Measurements from ENCODE around the gene PNPLA3.

The PNPLA3 gene

GRCh38 chr22:43923631-43924464 is at the start of gene PNPLA3:
TSS of gene PNPLA3 (plus strand) at chr22:43923805. CDS start at chr22:43923912, 107 bp downstream.
- peak; percentile 49 to 67 for DNase-seq (ENCODE audit: low read depth in 2 of 2, low spot score in 1 of 2)

- DNase-seq (ENCODE audit: low read depth in 2 of 2, low spot score in 1 of 2): no peak
Observed at GRCh38 chr22:43876866-43877509, 46.6 kb upstream of the PNPLA3 start.

GRCh38 chr22:43878079-43878795 is 45.4 kb upstream of the PNPLA3 start:
- DNase-seq (ENCODE audit: low read depth in 2 of 2, low spot score in 1 of 2): no peak

GRCh38 chr22:43878831-43879550 is 44.6 kb upstream of the PNPLA3 start:
- DNase-seq (ENCODE audit: low read depth in 2 of 2, low spot score in 1 of 2): no peak

DNA sequence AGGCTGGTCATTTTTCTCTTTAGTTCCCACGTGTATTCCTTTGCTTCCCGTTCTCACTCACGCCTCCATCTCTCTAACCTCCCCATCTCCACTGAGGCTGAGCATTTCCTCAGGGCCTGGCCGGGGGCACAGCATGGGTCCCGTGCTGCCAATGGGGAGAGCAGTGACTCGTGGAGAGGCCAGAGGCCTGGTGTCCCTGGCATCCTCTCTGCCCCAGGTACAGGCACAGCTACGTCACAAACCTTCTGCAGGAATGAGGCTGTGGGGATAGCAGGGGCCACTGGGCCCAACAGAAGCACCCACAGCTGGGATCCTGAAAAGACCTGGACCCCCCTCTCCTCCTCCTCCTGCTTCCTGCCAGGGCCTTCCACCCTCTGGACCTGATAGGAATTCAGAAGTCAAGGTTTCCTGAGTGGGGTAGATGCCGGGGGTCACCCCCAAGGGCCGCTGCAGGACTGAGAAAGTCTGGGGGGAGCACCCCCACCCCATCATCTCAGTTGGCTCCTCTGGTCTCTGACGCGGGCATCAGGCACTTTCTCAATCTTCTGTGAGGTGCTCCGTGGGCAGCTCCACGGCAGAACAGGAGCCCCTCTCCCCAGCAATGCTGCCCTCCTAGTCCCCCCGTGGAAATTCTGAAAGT is 43.6 kb upstream of the PNPLA3 start:
- no peak for DNase-seq (ENCODE audit: low read depth in 2 of 2, low spot score in 1 of 2)

DNA sequence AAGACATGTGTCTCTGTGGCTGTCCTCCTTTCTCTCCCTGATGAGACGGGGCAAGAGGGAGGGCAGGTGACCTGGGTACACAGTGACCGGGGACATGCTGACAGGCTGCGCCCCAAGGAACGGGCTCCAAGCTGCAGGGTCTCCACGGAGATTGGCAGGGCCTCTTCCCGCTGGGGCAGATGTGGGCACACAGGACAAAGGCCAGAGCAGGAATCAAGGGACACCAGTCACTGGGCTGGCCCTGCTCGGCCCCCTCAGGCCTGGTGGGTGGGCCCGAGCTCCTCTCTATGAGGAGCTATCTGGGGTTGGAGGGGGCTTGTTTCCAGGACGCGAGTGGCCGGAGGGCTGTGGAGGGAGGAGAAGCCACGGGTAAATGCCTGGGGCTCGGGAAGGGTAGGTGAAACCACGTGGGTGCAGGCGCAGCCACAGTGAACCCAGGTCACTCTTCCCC is 43.0 kb upstream of the PNPLA3 start:
- no peak for DNase-seq (ENCODE audit: low read depth in 2 of 2, low spot score in 1 of 2)

DNA sequence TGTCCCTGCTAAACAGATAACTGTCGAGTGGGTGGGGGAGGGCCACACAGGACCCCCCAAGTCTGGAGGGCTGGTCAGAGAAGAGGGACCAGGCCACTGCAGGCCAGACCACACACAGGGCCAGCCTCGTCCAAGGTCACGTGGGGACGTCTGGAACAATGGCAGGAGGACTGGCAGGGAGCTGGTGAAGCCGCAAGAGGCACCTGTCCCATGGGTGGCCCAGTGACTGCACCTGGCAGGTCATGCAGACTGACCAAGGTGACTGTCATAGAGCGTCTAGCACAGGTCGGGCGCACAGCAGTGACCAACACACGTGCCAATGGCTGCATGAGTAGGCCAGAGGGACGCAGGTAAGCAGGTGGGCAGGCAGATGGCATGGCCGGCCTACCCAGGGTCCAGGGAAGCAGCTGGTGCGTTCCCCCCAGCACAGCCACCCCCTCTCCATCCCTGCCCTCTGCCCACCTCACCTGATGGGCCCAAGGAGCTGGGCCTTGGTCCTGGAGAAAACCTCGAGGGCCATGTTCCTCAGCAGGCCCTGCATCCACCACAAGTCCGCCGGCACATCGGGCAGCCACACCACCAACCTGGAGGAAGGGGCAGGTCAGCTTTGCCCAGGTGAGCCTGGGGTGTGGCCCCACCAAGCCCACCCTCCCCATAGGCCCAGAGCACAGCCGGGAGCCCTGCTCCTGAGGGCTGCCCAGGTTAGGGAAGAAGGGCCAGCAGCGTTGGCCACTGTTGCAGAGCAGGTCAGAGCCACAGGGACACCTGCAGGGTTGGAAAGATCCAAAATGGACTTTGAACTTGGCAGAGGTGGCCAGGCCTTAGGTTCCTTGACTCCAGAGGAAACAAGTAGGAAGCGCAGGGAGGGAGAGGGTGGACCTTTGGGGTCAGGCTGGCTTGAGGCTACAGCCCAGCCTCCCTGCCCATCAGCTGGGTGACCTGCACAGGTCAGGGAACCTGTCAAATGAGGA is 42.2 kb upstream of the PNPLA3 start:
- no peak for DNase-seq (ENCODE audit: low read depth in 2 of 2, low spot score in 1 of 2)

DNA sequence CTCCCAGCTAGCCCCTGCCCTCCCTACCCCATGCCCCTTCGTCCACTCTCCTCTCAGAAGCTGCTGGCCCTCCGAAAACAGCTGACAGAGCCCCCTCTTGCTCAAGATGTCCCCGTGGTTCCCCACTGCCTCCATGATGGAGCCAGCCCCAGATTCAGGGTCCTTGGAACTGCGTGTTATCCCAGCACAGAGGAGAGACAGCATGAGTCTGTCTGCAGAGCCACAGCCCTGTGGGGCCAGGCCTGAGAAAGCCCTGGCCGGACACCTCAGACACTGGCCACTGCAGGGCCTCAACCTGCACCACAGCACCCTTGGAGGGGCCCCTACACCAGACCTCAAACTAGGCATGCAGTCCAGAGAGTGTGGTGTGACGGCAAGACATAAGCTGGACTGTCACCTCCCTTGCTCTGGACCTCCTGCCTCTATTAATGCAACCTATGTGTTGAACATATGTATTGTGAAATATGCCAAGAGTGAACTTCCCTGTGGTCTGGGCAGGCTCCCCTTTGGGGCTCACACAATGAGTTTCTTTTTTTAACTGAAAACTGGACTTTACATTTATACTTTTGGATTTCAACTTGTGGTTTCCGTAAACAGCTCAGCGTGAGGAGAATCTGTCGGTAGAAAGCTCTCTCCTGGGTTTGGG is 41.4 kb upstream of the PNPLA3 start:
- no peak for DNase-seq (ENCODE audit: low read depth in 2 of 2, low spot score in 1 of 2)

GRCh38 chr22:43883012-43883661 is 40.5 kb upstream of the PNPLA3 start:
- peak in 1 of 2 donors; percentile 4 for DNase-seq (ENCODE audit: low read depth in 2 of 2, low spot score in 1 of 2)

DNA sequence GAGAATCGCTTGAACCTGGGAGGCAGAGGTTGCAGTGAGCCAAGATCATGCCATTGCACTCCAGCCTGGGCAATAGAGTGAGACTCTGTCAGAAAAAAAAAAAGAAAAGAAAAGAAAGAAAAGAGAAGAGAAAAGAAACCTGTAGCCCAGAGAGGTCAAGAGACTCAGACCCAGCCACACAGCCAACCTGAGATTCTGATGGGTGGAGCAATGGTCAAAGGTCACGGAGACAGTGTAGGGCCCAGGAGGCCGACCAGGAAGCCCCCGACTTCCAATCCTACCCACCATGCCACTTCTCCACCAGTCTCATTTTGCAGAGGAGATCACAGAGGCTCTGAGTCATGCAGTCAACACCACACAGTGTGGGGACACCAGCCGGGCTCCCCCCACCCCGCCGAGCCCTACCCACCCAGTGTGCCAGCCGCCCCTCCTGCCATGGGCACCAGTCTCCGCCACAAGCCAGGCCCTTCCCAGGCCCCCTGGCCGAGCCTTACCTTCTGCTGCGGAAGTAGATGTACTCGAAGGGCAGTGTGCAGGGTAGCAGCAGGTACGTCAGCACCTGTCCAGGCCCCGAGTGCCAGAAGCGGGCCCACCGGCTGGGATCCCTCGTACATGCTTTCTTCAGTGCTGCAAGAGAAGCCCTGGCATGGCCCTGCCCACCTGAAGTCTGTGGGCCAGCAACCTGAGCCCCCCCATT is 39.7 kb upstream of the PNPLA3 start:
- no peak for DNase-seq (ENCODE audit: low read depth in 2 of 2, low spot score in 1 of 2)

GRCh38 chr22:43884600-43885318 is 38.8 kb upstream of the PNPLA3 start:
- peak in 1 of 2 donors; percentile 15 for DNase-seq (ENCODE audit: low read depth in 2 of 2, low spot score in 1 of 2)

GRCh38 chr22:43885319-43885671 is 38.3 kb upstream of the PNPLA3 start:
- DNase-seq (ENCODE audit: low read depth in 2 of 2, low spot score in 1 of 2): no peak

DNA sequence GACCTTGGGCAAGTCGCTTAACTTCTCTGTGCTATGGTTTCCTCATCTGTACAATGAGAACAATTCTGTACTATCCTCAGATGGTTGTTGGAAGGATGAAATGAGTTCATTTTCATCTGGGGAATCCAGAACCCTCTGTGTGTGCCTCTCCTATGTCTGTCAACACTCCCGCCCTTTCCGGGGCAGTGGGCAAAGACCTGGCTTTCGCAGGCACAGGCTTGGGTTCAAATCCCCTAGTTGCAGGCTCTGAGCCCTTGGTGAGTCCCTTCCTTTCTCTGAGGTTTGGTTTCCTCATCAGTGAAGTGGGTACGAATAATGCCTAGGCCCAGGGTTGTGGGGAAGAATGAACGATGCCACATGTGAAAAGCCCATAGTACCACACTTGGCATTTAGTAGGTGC is 37.8 kb upstream of the PNPLA3 start:
- no peak for DNase-seq (ENCODE audit: low read depth in 2 of 2, low spot score in 1 of 2)

DNA sequence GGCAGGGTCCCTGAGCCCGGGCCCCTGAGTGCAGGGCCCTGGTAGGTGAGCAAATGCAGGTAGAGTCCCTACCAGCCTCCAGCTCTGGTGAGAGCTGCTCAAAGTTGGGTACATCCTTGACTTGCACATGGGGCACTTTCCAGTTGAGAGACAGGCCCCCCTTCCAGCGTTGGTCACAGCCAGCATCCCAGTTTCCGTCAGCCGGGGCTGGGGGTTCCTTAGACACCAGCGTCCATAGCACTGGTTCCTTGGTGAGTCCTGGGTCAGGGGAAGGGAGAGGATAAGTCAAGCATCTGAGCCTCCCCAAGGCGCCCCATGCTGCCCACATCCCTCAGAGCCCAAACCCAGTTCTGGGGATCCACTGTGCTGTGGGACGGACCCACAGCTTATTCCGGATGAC is 37.4 kb upstream of the PNPLA3 start:
- DNase-seq (ENCODE audit: low read depth in 2 of 2, low spot score in 1 of 2): no peak

DNA sequence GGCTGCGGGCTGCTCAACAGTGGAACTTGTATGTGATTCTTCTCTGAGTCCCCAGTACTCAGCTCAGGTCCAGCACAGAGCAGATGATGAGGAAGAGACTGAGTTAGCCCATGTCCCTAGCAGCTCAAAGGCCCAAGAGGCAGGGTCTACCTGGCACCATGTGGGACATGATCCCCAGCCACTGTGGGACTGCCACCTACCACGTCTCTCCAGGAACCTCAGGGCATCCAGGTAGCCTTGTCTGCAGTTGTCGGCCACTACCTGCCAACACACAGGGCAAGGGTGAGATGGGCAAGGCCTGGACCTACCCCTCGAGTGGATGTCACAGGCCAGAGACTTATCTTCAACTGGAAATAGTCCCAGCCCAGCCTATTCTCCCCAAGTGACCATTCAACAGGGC is 36.2 kb upstream of the PNPLA3 start:
- DNase-seq (ENCODE audit: low read depth in 2 of 2, low spot score in 1 of 2): no peak

DNA sequence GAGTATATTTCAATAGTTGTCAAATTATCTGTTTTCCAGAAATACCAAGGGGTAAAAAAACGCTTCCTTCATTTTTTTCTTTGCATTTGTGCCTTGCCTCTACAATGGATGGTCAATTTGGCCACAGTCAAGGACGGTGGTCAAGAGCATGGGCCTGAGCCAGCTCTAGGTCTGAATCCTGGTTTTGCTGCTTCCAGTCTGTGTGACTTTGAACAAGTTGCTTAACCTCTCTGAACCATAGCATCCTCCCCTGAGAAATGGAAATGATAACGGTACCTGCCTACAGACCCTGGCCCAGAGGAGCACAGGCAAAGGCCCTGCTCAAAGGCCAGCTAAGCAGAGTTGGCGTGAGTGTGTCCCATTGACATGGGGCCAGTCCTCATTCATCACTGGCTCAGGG is 34.9 kb upstream of the PNPLA3 start:
- no peak for DNase-seq (ENCODE audit: low read depth in 2 of 2, low spot score in 1 of 2)

DNA sequence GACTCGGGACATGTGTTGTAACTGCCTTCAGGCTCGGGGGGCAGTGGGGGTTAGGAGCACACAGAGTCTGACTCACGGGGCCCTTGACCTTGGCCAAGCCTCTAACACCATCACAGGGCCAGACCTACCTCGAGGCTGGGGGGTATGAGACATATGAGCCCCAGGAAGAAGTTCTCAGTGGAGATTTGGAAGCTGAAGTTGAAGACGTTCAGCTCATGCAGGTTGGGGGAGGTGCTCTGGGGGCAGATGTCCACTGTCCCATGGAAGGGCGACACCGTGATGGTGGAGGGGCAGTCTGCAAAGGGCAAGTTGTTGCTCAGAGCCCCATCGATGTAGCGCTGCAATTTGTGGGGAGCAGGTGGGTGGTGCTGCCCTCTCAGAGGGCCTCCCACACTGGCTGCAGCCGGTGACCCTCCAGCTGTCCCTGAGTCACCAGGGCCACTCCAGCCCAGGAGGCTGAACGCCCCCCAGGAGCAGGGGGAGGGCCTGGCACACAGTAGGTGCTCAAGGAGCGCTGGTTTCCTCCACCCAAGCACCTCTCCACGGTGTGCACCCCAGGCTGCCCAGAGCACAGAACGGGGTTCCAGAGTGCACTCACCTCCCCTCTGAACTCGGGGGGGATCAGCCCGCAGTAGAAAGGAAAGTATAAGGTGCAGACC is 34.3 kb upstream of the PNPLA3 start:
- DNase-seq (ENCODE audit: low read depth in 2 of 2, low spot score in 1 of 2): no peak
